AG08395 (cell line): ENCODE measurements around the gene PTPN14.

Source experiments
- DNase-seq: peaks from one replicate; pipeline ENCODE4 v3.0.0; 2012; ENCODE audit warnings: mixed read lengths, low spot score

The PTPN14 gene

DNA sequence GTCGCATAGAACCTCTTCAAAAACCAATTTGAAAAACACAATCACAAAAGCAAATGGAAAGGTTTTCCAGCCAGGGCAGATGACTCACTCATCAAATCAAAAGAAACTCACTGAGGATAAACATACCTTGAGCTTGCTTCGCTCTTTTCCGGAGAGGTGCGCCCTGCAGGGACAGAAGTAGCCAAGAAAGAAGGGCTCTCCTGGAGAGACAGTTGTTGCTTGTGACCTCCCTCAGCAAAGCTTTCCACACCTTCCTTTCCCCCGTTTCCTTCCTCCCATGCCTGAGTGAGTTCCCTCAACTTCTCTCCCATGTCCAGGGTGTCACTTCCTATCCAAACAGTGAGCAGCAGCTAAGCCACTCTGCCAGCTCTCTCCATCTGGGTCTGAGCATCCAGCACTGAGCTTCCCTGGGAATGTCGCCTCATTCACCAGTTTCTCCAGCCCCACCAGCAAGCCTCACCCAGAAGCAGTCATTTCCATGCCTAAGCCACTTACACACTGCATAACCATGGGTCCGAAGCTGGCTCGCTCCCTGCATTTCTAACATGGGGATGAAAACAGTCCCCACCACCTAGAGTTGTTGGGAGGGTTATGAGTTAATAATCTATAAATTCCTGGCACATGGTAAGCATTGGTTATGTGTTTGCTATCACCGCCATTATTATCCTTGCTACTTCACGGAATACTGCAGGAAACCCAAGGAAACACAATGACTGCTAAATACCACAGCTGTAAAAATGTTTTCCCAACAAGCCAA, 75.0 kb downstream of the PTPN14 start:
- DNase-seq = no peak

DNA sequence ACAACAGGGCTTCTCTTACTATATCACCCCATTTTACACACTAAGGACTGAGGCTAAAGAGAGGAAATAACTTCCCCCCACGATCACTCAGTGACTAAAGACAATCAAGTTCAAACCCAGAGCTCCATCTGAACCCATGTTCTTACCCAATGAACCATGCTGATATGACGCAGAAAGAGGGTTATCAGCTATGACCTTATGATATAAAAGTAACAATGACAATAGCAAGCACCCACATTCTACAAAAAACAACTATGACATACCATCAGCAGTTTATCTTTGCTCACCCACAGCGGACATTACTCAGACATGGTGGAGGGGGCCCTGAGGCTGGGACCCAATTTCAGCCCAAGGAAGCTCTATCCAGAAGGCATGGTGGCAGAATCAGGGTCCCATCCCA, 75.7 kb downstream of the PTPN14 start:
- no peak for DNase-seq

DNA sequence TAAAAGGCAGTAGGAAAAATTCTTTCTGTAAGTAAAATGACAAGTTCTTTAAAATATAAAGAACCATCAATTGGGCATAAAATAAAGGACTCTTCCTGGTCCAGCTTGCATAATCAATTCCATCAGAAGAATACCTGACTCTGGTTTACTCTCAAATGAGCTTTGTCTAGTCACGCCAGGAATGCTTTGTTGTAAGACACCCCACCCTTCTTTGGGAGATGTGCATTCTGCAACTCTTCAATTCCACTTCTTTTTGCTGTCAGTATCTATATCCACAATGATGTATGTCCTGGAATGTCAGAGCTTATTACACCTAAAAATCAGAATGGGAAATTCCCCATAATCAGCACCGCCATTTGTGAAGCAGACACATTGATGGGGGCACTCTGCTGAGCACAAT, 76.1 kb downstream of the PTPN14 start:
- no peak for DNase-seq

DNA sequence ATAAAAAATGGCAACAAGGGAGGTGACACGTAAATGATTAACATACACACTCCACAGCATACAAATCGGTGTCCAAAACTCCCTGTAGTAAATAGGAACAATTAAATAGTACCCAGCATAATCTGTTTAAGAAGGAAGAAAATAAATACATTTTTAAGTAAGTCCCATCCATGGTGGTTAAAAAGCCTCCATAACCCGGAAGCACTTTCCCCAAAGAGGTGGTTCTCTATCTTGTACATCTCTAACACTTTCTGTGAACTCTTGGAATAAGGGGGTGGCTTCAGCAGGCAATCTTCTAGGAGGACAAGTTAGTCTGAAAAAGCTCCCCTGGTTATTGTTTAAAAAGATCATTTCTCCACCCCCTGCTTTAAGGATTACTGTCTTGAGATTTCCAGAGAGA, 76.9 kb downstream of the PTPN14 start:
- no peak for DNase-seq

DNA sequence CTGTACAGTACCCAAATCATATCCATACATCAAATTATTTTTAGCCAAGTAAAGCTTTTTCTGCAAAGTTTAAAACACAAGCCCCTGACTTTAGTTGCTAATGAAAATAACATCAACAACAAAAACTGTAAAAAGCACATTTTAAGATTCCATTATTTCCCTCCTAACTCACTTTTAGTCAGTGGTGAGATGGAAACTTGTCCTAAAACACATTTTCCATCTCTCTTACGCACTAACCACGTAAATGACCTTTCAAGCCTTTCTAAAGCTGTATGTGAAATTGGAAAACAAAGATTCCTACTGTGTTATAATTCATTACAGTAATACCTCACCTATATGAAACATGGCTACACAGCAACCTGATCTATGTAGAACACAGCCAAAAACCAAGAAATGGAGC, 77.5 kb downstream of the PTPN14 start:
- DNase-seq = no peak

DNA sequence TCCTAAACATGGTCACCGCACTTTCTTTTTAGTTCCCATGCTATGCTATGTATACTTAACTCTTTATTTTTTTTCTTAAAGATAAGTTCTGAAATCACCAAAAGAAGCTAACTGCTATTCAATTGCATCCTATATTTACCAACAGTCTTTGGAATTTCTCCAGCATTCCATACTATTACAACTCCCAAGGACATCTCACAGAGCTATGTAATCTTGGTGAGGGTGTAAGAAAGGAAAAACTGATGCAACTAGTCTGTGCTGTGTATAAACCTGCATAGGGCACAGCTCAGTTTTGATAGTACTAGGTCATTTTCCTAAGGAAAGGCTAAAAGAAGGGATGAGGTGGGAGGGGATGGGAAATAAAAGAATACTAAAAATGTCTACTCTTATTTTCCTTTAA, 78.0 kb downstream of the PTPN14 start:
- peak; percentile 37 for DNase-seq

DNA sequence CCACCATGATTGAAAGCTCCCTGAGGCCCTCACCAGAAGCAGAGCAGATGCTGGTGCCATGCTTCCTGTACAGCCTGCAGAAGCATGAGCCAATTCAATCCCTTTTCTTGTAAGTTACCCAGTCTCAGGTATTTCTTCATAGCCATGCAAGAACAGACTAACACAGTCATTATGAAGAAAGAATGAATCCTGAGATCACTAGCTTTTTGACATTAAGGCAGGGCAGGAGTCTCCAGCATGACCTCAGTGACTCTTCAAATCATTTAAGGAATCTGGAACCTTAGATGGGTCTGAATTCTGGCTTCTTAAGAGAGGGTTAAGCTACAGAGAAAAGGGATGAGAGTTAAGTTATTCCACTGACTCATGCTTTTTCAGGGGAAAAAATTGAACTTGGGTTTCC, 79.0 kb downstream of the PTPN14 start:
- DNase-seq = no peak

DNA sequence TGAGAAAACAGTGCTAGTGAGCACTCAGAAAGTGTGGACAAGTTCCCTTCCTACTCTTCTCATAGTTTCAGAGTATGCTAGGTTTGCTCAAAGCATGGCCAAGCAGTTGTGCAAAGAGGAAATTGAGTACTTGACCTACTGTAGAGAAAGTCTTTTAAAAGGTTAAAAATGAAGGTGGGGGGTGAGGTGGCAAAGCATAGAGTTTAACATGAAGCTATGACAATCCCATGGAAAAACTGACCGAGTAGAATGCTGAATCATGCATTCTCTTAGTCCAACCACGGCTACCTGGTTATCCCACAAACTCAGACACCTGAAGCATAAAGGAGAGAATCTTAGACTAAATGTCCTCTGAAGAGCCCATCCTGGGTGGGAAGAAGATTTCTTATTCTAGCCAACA, 79.9 kb downstream of the PTPN14 start:
- DNase-seq = no peak

DNA sequence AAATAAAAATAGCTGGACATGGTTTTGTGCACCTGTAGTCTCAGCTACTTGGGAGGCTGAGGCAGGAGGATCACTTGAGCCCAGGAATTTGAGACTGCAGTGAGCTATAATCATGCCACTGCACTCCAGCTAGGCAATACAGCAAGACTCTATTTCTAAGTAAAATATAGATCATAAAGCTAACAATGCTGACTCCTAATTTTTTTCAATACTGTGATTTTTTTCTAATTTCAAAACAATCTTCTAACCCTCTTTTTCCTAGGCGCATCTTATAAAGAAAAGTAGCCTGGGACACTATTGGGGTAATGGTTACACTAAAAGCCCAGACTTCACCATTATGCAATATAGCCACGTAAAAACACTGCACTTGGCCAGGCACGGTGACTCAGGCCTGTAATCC, 81.3 kb downstream of the PTPN14 start:
- no peak for DNase-seq

DNA sequence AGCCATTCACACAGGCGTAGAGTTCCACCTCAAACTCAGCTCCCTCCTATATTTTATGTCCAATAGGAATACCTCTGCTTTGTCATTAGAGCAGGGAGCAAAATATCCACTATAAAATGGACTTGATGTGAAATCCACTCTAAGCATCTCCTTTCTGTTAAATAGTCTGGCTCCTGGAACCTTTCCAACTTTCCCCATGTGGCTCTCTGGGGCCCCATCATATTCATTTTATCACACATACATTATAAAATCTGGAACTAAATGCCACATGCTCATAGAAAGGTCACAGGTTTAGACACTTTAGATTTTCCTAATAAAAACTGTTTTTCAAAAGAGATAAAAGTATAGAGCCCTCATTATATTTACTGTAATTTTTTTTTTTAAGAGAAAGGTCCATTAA, 82.1 kb downstream of the PTPN14 start:
- no peak for DNase-seq

DNA sequence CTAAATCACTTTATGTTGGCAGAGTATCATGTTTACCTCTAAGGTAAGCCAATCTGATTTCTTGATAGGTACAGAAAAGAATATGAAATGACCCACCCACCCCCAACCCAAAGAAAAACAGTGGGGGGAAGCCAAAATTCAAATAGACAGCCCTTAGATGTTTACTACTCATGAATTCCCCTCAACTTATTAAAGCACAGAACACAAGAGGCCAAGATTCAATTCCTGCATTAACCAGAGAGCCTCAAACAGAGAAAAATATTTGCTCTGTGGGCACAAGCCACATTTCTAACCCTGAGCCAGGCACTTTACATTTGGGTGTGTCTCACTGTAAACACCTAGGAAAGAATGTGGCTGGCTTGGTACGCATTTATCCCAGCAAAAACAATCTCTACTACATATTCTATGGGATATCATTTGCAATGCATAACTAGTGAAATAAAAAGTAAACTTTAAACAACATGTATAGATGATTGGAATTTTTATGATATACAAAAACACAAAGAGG, 84.3 kb downstream of the PTPN14 start:
- DNase-seq = no peak

DNA sequence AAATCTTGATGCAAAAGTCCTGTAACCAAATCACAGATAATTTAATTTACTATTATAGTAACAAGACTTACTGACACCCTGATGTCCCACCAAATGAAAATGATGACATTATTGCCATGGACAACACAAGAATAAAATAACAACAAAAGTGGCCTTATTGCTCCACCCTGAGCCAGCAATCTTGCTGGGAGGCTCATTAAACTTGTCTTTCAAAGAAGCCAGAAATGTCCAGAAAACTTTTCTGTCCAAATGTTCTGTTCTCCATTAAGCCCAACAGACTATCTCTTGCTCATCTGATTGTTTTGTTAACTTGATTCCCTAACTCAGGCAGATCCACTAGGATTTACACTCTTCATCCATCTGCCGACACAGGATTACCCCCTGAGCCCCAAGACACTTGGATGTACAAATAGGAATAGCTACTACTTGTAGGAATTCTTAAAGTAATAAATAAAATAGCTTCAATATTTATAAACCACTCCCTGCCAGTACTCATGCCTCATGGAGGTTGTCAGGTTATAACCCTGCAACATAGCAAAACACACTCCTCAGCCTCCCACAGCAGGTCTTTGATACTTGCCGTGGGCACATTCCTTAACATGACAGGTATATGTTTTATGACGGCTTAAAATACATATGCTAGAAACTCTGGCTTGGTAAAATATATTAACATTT, 84.9 kb downstream of the PTPN14 start:
- no peak for DNase-seq

DNA sequence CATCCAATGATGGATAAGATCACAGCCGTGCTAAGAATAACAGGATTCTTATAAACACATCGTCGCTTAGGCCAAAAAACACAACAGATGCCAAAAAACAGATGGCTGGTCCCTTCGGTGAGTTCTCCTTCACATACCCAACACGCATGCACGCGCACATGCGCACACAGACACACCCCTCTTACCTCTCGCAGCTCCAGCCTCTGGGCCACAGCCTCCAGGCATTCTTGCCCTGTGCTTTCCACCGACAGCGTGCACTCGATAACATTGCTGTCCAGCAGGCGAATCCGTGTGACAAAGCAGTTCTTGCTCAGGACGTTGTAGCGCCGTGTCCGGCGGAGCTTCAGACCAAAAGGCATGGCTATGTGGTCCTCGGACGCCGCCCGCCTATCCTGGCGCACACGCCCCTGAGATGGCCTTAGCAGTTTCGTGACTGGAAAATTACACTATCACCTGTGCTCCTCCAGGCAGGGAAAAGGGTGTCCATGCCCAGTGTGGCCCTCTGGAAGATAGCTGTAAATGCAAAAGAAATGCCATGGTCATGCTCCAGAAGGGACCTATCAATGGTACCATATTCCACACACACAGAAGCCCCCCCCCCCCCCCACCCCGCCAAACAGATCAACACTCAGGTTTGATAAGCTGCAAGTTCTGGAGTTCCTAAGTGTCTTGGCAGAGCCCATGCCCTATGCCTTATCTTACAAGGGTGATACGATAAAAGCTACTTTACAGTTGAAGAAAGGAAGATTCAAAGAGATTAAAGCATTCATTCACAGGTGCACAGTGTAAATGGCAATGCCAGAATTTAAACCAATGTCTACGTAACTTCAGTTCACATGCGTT, 86.7 kb downstream of the PTPN14 start:
- DNase-seq = no peak

DNA sequence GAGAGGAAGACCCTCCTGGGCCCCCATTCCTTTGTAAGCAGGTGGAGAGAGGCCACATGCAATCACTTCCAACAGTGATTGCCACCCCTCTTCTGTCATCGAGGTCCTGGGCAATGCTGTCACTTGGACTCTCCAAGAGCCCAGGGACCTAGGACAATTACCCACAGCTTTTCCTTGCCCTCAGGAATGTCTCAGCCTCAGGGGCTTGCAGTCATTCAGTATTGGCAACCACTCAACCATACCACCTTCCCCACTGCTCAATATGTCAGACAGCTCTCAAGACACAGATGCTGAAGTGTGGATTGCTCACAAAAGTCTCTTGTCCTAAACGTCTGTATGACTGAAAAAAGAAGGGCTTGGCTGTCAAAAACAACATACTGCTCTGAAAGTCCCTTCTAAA, 87.8 kb downstream of the PTPN14 start:
- DNase-seq = no peak

DNA sequence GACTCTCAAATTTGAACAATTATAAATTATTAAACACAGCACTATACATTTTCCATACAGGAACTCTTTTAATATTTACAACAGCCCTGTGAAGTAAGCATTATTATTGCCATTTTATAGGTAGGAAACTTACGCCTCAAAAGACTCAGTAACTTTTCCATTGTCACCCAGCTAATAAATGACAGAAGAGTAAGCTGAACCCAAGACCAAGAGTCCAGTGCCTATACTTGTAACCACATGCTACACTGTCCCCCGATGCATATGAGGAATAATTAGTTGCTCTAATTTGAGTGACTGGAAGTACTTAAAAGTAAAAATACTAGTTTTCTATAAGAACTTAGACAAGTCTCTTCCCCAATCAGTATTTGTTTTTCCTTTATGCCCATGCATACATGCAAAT, 88.5 kb downstream of the PTPN14 start:
- DNase-seq = no peak

DNA sequence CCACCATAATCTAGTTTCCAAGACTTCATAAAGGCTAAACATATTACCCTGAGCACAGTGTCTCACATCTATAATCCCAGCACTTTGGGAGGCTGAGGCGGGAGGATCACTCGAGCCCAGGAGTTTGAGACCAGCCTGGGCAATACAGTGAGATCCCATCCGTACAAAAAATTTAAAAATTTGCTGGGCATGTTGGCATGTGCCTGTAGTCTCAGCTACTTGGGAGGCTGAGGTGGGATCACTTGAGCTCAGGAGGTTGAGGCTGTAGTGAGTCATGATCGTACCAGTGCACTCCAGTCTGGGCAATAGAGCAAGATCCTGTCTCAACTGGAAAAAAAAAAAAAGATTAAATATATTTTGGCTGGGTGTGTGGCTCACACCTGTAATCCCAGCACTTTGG, 90.1 kb downstream of the PTPN14 start:
- DNase-seq = no peak

DNA sequence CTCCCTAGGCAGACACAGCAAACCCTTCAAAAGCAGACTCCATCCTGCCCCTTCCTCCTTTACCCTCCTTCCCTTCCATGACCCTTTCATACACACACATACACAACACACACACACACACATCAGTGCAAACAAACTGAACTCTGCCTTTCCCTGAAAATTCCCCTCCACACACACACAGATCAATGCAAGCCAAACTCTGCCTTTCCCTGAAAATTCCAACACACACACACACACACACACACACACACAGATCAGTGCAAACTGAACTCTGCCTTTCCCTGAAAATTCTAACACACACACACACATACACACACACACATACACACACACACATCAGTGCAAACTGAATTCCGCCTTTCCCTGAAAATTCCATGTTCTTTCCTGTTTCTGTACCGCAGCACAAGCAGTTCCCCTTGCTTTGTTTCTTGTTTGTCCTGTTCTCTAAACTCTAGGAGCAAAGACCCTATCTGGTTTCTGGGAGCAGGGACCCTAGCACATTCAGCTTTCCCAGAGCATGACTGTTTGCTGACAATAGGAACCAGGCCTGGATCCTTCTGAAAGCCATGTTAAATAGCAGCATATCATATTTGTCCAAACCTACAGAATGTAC, 91.0 kb downstream of the PTPN14 start:
- DNase-seq = no peak

DNA sequence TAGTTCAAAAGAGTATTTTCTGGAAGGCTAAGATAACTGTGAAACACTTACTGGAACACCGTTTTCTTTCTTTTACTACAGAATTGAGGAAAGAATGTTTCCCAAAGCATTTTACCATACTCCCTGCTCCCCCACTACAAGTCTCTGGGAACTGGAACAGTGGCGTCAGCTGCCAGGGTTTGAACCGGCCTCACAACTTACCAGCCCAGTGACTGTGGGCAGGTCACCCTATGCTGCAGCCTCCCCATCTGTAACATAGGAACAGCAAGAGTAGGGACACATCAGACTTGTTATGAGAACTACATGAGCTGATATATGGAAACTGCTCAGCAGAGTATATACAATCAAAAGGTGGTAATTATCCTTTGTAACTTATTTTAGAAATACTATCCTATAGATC, 91.5 kb downstream of the PTPN14 start:
- no peak for DNase-seq

DNA sequence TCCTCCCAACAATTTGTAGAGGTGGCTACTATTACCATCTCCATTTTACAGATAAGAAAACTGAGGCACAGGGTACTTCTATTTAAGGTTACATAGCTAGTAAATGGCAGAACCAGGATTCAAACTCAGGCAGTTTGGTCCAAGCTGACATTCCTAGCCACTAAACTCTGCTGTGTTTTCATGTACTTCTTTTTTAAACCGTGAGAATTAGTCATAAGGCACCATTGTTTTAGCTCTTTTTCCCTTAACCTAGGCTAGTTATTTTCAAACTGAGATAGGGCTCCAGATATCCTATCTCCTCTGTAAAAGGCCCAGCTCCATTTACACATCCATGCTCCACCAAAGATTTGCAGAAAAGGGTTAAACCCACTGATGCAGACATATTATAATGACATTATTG, 92.9 kb downstream of the PTPN14 start:
- DNase-seq = no peak

DNA sequence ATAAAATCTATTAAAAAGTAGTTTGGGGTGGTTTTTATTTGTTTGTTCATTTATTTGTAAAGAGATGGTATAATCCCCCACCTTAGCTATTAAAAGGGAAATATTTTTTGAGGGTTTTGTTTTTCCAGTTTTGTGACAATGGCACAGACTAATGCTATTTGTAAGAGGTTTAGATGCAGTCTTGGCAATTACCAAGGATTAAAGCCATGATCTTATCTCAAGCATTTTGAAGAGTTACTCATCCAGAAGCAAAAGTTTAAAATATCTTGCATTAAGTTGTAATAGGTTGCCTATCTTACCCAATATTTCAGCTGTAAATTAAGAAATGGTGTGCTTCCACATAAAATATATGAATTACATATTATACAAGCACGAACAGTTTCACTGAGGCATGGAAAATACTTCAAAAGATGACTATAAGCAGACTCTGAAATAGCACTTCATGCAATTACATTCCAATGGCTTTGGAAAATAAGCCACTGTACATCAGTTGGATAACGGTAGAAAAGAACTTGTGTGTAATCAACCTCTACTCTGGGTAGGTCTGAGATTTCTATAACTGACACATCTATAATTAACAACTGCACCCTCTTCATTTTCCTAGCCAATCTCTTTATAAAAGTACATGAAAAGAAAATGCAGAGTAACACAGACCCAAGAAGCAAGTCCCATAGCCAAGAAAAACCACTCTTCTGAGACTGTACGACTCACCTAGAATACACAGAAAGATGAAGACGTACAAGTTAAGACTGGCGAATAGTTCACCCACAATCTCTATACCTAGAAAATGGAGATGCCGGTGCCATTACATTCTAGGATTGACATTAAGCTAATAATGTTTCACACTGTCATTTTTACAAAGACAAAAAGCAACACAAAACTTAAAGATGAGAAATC, 95.2 kb downstream of the PTPN14 start:
- no peak for DNase-seq

DNA sequence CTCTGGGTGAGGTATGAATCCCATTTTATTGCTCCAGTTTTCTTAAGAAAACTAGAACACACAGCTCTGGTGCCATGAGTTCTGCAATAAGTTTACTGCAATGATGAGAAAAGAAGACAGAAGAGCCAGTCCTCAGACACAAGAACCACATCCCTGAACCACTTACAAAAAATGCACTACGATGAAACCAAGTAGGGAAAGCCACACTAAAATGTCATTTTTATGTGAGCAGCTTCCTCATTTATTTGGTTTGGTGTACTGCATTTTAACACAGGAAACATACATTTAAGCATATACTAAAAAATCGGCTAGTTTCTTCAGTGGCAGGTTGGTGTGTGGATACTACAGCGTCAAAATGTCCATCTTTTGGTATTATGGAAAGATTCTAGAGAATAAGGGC, 95.9 kb downstream of the PTPN14 start:
- DNase-seq = no peak
